ENCODE data around the gene ABHD16A. TPM values are rescaled to one million over a fixed set of nuclear protein-coding genes. Genes with fewer than 3 reads are reported as not detected.
A peak's percentile ranks its signal among the peaks of the same experiment; 100 is the strongest.

Gene ABHD16A
- total RNA-seq, 1 donor from 2014 or later: 54.7 TPM

DNA sequence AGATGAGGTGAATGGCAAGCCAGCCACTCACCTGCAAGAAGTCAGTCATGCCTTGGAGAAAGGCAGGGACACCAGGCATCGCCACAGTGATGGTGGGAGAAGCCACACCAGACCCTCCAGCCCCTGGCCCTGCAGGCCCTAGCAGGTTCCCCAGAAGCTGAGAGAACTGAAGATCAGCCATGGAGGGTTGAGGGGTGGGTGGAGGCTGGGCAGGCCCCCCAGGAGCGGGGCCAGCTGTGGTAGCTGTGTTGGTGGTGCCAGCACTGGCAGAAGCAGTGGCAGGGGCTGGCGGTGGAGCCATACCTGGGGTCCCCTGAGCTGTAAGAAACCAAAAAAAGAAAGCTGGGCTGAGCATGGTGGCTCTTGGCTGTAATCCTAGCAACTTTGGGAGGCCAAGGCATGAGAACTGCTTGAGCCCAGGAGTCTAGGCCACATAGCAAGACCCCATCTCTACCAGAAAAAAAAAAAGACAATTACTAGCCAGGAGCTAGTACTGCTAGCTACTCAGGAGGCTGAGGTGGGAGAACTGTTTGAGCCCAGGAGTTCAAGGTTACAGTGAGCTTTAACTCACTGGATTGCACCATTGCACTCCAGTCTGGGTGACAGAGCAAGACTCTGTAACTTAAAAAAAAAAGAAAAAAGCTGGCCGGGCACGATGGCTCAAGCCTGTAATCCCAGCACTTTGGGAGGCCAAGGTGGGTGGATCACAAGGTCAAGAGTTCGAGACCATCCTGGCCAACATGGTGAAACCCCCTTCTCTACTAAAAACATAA lies 60.1 kb downstream of the ABHD16A start:
- H3K4me1 Mint-ChIP-seq (ENCODE audit: unreplicated experiment): peaks cover 2% of the 10 kb centered on the region
- peaks cover 34% of the 10 kb centered on the region for H3K36me3 Mint-ChIP-seq (ENCODE audit: low read depth, unreplicated experiment)
- no peak overlapping the region for H3K27ac Mint-ChIP-seq (ENCODE audit: unreplicated experiment)
- TF ChIP-seq, protein P1, sequence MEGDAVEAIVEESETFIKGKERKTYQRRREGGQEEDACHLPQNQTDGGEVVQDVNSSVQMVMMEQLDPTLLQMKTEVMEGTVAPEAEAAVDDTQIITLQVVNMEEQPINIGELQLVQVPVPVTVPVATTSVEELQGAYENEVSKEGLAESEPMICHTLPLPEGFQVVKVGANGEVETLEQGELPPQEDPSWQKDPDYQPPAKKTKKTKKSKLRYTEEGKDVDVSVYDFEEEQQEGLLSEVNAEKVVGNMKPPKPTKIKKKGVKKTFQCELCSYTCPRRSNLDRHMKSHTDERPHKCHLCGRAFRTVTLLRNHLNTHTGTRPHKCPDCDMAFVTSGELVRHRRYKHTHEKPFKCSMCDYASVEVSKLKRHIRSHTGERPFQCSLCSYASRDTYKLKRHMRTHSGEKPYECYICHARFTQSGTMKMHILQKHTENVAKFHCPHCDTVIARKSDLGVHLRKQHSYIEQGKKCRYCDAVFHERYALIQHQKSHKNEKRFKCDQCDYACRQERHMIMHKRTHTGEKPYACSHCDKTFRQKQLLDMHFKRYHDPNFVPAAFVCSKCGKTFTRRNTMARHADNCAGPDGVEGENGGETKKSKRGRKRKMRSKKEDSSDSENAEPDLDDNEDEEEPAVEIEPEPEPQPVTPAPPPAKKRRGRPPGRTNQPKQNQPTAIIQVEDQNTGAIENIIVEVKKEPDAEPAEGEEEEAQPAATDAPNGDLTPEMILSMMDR (IDR thresholded peaks at IDR 0.05; ENCODE audit: unreplicated experiment): no peak
- H3K27me3 Mint-ChIP-seq (ENCODE audit: unreplicated experiment): peaks cover 3% of the 10 kb centered on the region
- no peak for DNase-seq (ENCODE audit: low spot score)
- H3K9me3 Mint-ChIP-seq (ENCODE audit: unreplicated experiment): no peaks in the 10 kb centered on the region
- H3K4me3 Mint-ChIP-seq (ENCODE audit: unreplicated experiment): no peak overlapping the region

GRCh38 chr6:31641370-31641769 lies 61.8 kb downstream of the ABHD16A start:
- DNase-seq (ENCODE audit: low spot score): no peak
- TF ChIP-seq, protein P1 (IDR thresholded peaks at IDR 0.05; ENCODE audit: unreplicated experiment): no peak
- Mint-ChIP-seq H3K27me3 (ENCODE audit: unreplicated experiment) (peaks cover 5% of the 10 kb centered on the region), H3K27ac (ENCODE audit: unreplicated experiment) (no peak overlapping the region), H3K4me1 (ENCODE audit: unreplicated experiment) (peaks cover 2% of the 10 kb centered on the region), H3K4me3 (ENCODE audit: unreplicated experiment) (peak overlapping the region; percentile 25), H3K36me3 (ENCODE audit: low read depth, unreplicated experiment) (peaks cover 34% of the 10 kb centered on the region), H3K9me3 (ENCODE audit: unreplicated experiment) (no peaks in the 10 kb centered on the region)

GRCh38 chr6:31640612-31641011 lies 62.5 kb downstream of the ABHD16A start:
- TF ChIP-seq, protein P1 (IDR thresholded peaks at IDR 0.05; ENCODE audit: unreplicated experiment): no peak
- Mint-ChIP-seq H3K4me3 (ENCODE audit: unreplicated experiment) (peak overlapping the region; percentile 25), H3K36me3 (ENCODE audit: low read depth, unreplicated experiment) (peaks cover 36% of the 10 kb centered on the region), H3K4me1 (ENCODE audit: unreplicated experiment) (peaks cover 2% of the 10 kb centered on the region), H3K27ac (ENCODE audit: unreplicated experiment) (no peak overlapping the region), H3K9me3 (ENCODE audit: unreplicated experiment) (no peaks in the 10 kb centered on the region), H3K27me3 (ENCODE audit: unreplicated experiment) (peaks cover 8% of the 10 kb centered on the region)
- DNase-seq (ENCODE audit: low spot score): no peak

- peaks cover 35% of the 10 kb centered on the region for H3K36me3 Mint-ChIP-seq (ENCODE audit: low read depth, unreplicated experiment)
- H3K4me3 Mint-ChIP-seq (ENCODE audit: unreplicated experiment): no peak overlapping the region
These were observed 63.7 kb downstream of the ABHD16A start for GRCh38 chr6:31639449-31639861.

GRCh38 chr6:31639043-31639442 lies 64.1 kb downstream of the ABHD16A start:
- no peak for DNase-seq (ENCODE audit: low spot score)
- Mint-ChIP-seq H3K9me3 (ENCODE audit: unreplicated experiment) (no peaks in the 10 kb centered on the region), H3K27ac (ENCODE audit: unreplicated experiment) (no peak overlapping the region), H3K4me3 (ENCODE audit: unreplicated experiment) (peak overlapping the region; percentile 42), H3K36me3 (ENCODE audit: low read depth, unreplicated experiment) (peaks cover 36% of the 10 kb centered on the region), H3K4me1 (ENCODE audit: unreplicated experiment) (no peaks in the 10 kb centered on the region), H3K27me3 (ENCODE audit: unreplicated experiment) (peaks cover 8% of the 10 kb centered on the region)
- TF ChIP-seq, protein P1 (IDR thresholded peaks at IDR 0.05; ENCODE audit: unreplicated experiment): no peak

More at GRCh38 chr6:31639449-31639861, 63.7 kb downstream of the ABHD16A start:
- Mint-ChIP-seq H3K9me3 (ENCODE audit: unreplicated experiment) (no peaks in the 10 kb centered on the region), H3K27me3 (ENCODE audit: unreplicated experiment) (peaks cover 8% of the 10 kb centered on the region), H3K27ac (ENCODE audit: unreplicated experiment) (no peak overlapping the region), H3K4me1 (ENCODE audit: unreplicated experiment) (no peaks in the 10 kb centered on the region)
- TF ChIP-seq, protein P1 (IDR thresholded peaks at IDR 0.05; ENCODE audit: unreplicated experiment): no peak
- DNase-seq (ENCODE audit: low spot score): no peak
